PFSK-1 (cell line): ENCODE results near the gene MMP8.

Experiments
- POLR2AphosphoS5 ChIP-seq: IDR thresholded peaks from 2 replicates; pipeline ENCODE4 v1.6.1; 2012; ENCODE audit warnings: low read depth, mild to moderate bottlenecking, control low read depth, low read length, moderate library complexity
- REST ChIP-seq, 2 experiments: IDR thresholded peaks; 2 replicates each; pipeline versions ENCODE4 v1.6.1 to v1.8.0; 2011 to 2012; ENCODE audit warnings: low read depth in 2 of 2, low read length in 2 of 2, control low read depth in 1 of 2, inconsistent platforms in 1 of 2, mild to moderate bottlenecking in 1 of 2, moderate library complexity in 1 of 2; ENCODE audit not compliant: insufficient read depth in 1 of 2
- SIN3A ChIP-seq: IDR thresholded peaks from 2 replicates; pipeline ENCODE4 v1.6.1; 2012; ENCODE audit warnings: mild to moderate bottlenecking, low read length, moderate library complexity, borderline replicate concordance; ENCODE audit not compliant: insufficient read depth
- TAF1 ChIP-seq: IDR thresholded peaks from 2 replicates; pipeline ENCODE4 v1.6.1; 2012; ENCODE audit warnings: low read length, control low read depth, borderline replicate concordance; ENCODE audit not compliant: insufficient read depth

GRCh38 chr11:102676084-102676483, 48.7 kb downstream of the MMP8 start:
- no peak for TF ChIP-seq SIN3A
- no peak for TF ChIP-seq REST (IDR thresholded peaks at IDR 0.05; ENCODE audit: insufficient read depth in 1 of 2, low read depth in 2 of 2, low read length in 2 of 2)
- TF ChIP-seq POLR2AphosphoS5, result no peak
- TF ChIP-seq TAF1, result no peak
